T-helper 1 cell (primary cell): ENCODE measurements around the gene PIH1D1.

Experiments used
- DNase-seq, 5 donors: peaks; one replicate each; pipeline ENCODE4 v3.0.0-alpha.2; 2012 to 2020
- total RNA-seq, 4 donors: gene quantifications; one replicate each; lab custom pipeline; 2026; lab: John Stamatoyannopoulos, UW

The PIH1D1 gene
- total RNA-seq, result 59.6 to 73.3 (median 66.3) reads per million in 4 donors

GRCh38 chr19:49451430-49452181 is at the start of gene PIH1D1:
TSS of gene PIH1D1 (minus strand) at chr19:49451814. CDS start at chr19:49451574, 240 bp downstream.
- peak; percentile 84 to 99 (median 93) for DNase-seq

- DNase-seq, result peak in 1 of 5 donors; percentile 53
Observed at GRCh38 chr19:49499030-49499670, 47.5 kb upstream of the PIH1D1 start.

- no peak for DNase-seq
Observed at GRCh38 chr19:49498475-49498874, 46.9 kb upstream of the PIH1D1 start.

GRCh38 chr19:49497789-49498103 is 46.1 kb upstream of the PIH1D1 start:
- DNase-seq, result no peak

- peak; percentile 63 to 82 (median 74) for DNase-seq
Observed at GRCh38 chr19:49497047-49497788, 45.6 kb upstream of the PIH1D1 start.

GRCh38 chr19:49496574-49497008 is 45.0 kb upstream of the PIH1D1 start:
- DNase-seq, result no peak

GRCh38 chr19:49492573-49493405 is 41.2 kb upstream of the PIH1D1 start:
- no peak for DNase-seq

GRCh38 chr19:49491804-49492572 is 40.4 kb upstream of the PIH1D1 start:
- no peak for DNase-seq

GRCh38 chr19:49491030-49491803 is 39.6 kb upstream of the PIH1D1 start:
- DNase-seq, result no peak

GRCh38 chr19:49490287-49491029 is 38.8 kb upstream of the PIH1D1 start:
- no peak for DNase-seq

GRCh38 chr19:49489601-49490167 is 38.1 kb upstream of the PIH1D1 start:
- DNase-seq, result peak in 1 of 5 donors; percentile 60

GRCh38 chr19:49488863-49489537 is 37.4 kb upstream of the PIH1D1 start:
- no peak for DNase-seq

- DNase-seq, result no peak
Observed at GRCh38 chr19:49488046-49488862, 36.6 kb upstream of the PIH1D1 start.

GRCh38 chr19:49487277-49488045 is 35.8 kb upstream of the PIH1D1 start, which contains the start of gene RPL13A:
TSS of gene RPL13A (plus strand) at chr19:49487608. CDS start at chr19:49487630, 22 bp downstream.
- peak; percentile 99 to 100 (median 99) for DNase-seq

GRCh38 chr19:49486710-49487276 is 35.2 kb upstream of the PIH1D1 start:
- no peak for DNase-seq

- no peak for DNase-seq
Observed at GRCh38 chr19:49486232-49486631, 34.6 kb upstream of the PIH1D1 start.
